Kidney epithelial cell (primary cell): Measurements from ENCODE around the gene COG7. TPM values are rescaled to one million over a fixed set of nuclear protein-coding genes. Genes with fewer than 3 reads are reported as not detected.

Source experiments
- DNase-seq: peaks from one replicate; pipeline ENCODE4 v3.0.0-alpha.2; 2010; ENCODE audit warnings: low read depth
- H3K27me3 ChIP-seq: 2 replicates; pipeline ENCODE4 v1.6.0; 2011; ENCODE audit warnings: low read length; ENCODE audit not compliant: control insufficient read depth, insufficient read depth
- H3K36me3 ChIP-seq: 2 replicates; pipeline ENCODE4 v1.5.1; 2011; ENCODE audit warnings: low read length; ENCODE audit not compliant: control insufficient read depth, insufficient read depth
- H3K4me3 ChIP-seq: 2 replicates; pipeline ENCODE4 v1.5.1; 2011; ENCODE audit warnings: low read depth, mild to moderate bottlenecking, control low read depth, low read length
- CTCF ChIP-seq: IDR thresholded peaks from 2 replicates; pipeline ENCODE4 v1.5.1; 2011; ENCODE audit warnings: mild to moderate bottlenecking, moderate library complexity, low read length, control low read depth, inconsistent platforms; ENCODE audit not compliant: insufficient read depth, poor library complexity, severe bottlenecking
- total RNA-seq: library from RNA; depleted of rRNA; stranded (reverse); fragments of >200 nt; gene quantifications from 2 replicates; pipeline ENCODE4 v1.2.3, GENCODE V29; 2015

Gene COG7
- total RNA-seq, 1 donor from 2014 or later, result 13.6 TPM

GRCh38 chr16:23365602-23366240 is 87.3 kb downstream of the COG7 start:
- Histone ChIP-seq H3K36me3 (no peaks in the 10 kb centered on the region), H3K27me3 (no peaks in the 10 kb centered on the region), H3K4me3 (no peak overlapping the region)
- TF ChIP-seq CTCF, result no peak
- no peak for DNase-seq

- Histone ChIP-seq H3K4me3 (no peak overlapping the region), H3K27me3 (no peaks in the 10 kb centered on the region), H3K36me3 (no peaks in the 10 kb centered on the region)
- no peak for DNase-seq
- no peak for TF ChIP-seq CTCF
Observed at GRCh38 chr16:23362460-23363317, 90.3 kb downstream of the COG7 start.

GRCh38 chr16:23359092-23359760 is 93.8 kb downstream of the COG7 start:
- DNase-seq, result no peak
- Histone ChIP-seq H3K4me3 (no peak overlapping the region), H3K27me3 (no peaks in the 10 kb centered on the region), H3K36me3 (no peaks in the 10 kb centered on the region)
- TF ChIP-seq CTCF, result no peak

GRCh38 chr16:23357761-23358290 is 95.2 kb downstream of the COG7 start:
- no peak for TF ChIP-seq CTCF
- Histone ChIP-seq H3K36me3 (no peaks in the 10 kb centered on the region), H3K4me3 (no peak overlapping the region), H3K27me3 (no peaks in the 10 kb centered on the region)
- no peak for DNase-seq

GRCh38 chr16:23356941-23357340 is 96.0 kb downstream of the COG7 start:
- Histone ChIP-seq H3K4me3 (no peak overlapping the region), H3K27me3 (no peaks in the 10 kb centered on the region), H3K36me3 (no peaks in the 10 kb centered on the region)
- no peak for TF ChIP-seq CTCF
- no peak for DNase-seq
